ENCODE data around the gene UPP1. TPM values are rescaled to one million over a fixed set of nuclear protein-coding genes. Genes with fewer than 3 reads are reported as not detected.
A peak's percentile ranks its signal among the peaks of the same experiment; 100 is the strongest.

The UPP1 gene
- total and polyA plus RNA-seq, 2 of the 4 experiments (the other 2 are of a cell fraction): 3.9 to 14.5 TPM

GRCh38 chr7:48109848-48110663, 21.0 kb downstream of the UPP1 start:
- Histone ChIP-seq H4K8ac (ENCODE audit: low read depth in 2 of 2, low read length in 2 of 2) (no peak overlapping the region), H2BK15ac (ENCODE audit: low read depth, low read length) (no peak overlapping the region), H4K20me1 (ENCODE audit: insufficient read depth, low read length) (no peaks in the 10 kb centered on the region), H4K5ac (ENCODE audit: low read depth, low read length) (no peak overlapping the region), H2AK5ac (ENCODE audit: low read depth, low read length) (no peak overlapping the region), H2BK20ac (ENCODE audit: low read depth, low read length) (no peak overlapping the region), H3K18ac (ENCODE audit: low read depth, low read length) (no peak overlapping the region), H3K79me1 (ENCODE audit: low read depth in 1 of 2, low read length in 2 of 2) (no peaks in the 10 kb centered on the region), H3K4me1 (ENCODE audit: control insufficient read depth, insufficient read depth, low read length) (peaks cover 6% of the 10 kb centered on the region), H2BK5ac (ENCODE audit: low read depth, low read length, poor library complexity, severe bottlenecking) (no peak overlapping the region), H3K27me3 (ENCODE audit: control insufficient read depth, insufficient read depth, low read length) (no peaks in the 10 kb centered on the region), H3K36me3 (ENCODE audit: control insufficient read depth, insufficient read depth, low read length) (peaks cover 28% of the 10 kb centered on the region), H4K91ac (ENCODE audit: insufficient read depth, low read depth, low read length) (no peak overlapping the region), H2AK9ac (replicated peaks; ENCODE audit: low read depth, low read length, poor library complexity) (no peak overlapping the region), H3K9me3 (ENCODE audit: control insufficient read depth, insufficient read depth, low read length) (no peaks in the 10 kb centered on the region), H3K4ac (ENCODE audit: low read depth, low read length) (no peak overlapping the region), H3K14ac (replicated peaks; ENCODE audit: low read depth, low read length) (no peak overlapping the region), H2BK120ac (ENCODE audit: low read depth, low read length) (no peak overlapping the region), H2AFZ (replicated peaks; ENCODE audit: low read length, poor library complexity) (no peak overlapping the region), H3K56ac (ENCODE audit: extremely low read depth, insufficient read depth, low read length) (no peak overlapping the region), H3K4me2 (ENCODE audit: low read depth, low read length) (no peak overlapping the region), H3K4me3 (ENCODE audit: insufficient read depth, low read depth, low read length) (no peak overlapping the region), H3K23ac (ENCODE audit: low read depth, low read length) (no peak overlapping the region), H3K27ac (ENCODE audit: insufficient read depth, low read length) (no peak overlapping the region), H3K9ac (ENCODE audit: low read depth, low read length) (no peak overlapping the region), H3K9me1 (ENCODE audit: insufficient read depth, low read length) (peaks cover 6% of the 10 kb centered on the region; the same call in 1 of the 2 replicates)
- POLR2A ChIA-PET (ENCODE audit: unreplicated experiment): no interaction called here
- intact Hi-C loops (cut with micrococcal nuclease) (loop anchor here (1.0 to 5.0 kb wide), 5 partner anchors 22 to 843 kb away; partner anchors contain the start of gene C7orf57), dilution Hi-C loops (cut with HindIII; ENCODE audit: low sequenced_read_pairs, unreplicated experiment) (loop anchor here (25.0 kb wide), 1 partner anchor 123 kb away; the partner anchor contains the start of gene HUS1), in situ Hi-C loops (cut with MboI; ENCODE audit: low sequenced_read_pairs) (loop anchor here (25.0 kb wide), 1 partner anchor 848 kb away; no protein-coding TSS in a partner anchor)
- DNase-seq: peak; percentile 26
- BruUV-seq (replicated peaks): no TSS peak
- TF ChIP-seq SMC3 (IDR thresholded peaks at IDR 0.05; ENCODE audit: low read depth, low read length) (peak; percentile 89), RAD21 (IDR thresholded peaks at IDR 0.05; ENCODE audit: low read length) (peak; percentile 94), POLR2A (IDR thresholded peaks at IDR 0.05; ENCODE audit: low read depth, low read length) (0 out of 2 replicates have a peak, but pooled peaks have one; percentile 3), MXI1 (IDR thresholded peaks at IDR 0.05; ENCODE audit: borderline replicate concordance, low read depth, low read length) (no peak), CTCF (conservative IDR thresholded peaks at IDR 0.05; ENCODE audit: low read depth, low read length) (peak; percentile 90)
- CTCF ChIA-PET: interaction anchor here (0.6 to 1.6 kb wide), 23 partner anchors 8 to 165 kb away, joined by 3 to 20 read pairs (median 4); partner anchors contain the start of gene PKD1L1
- ATAC-seq (ENCODE audit: low read depth): peak; percentile 78
- no CpG with 5 or more reads among the region's 9 CpGs for WGBS, 2 experiments (ENCODE audit: extremely low coverage in 2 of 2, insufficient read length in 1 of 2)

All from IMR-90 (cell line).